Activated effector memory CD4-positive, alpha-beta T cell treated with anti-CD3 and anti-CD28 coated beads, Interleukin-2, amount 50 U/mL, for 16 hours (primary cell): ENCODE measurements around the gene CELSR2.

Experiments used
- DNase-seq: peaks from one replicate; pipeline ENCODE4 v3.0.0-alpha.2; 2020

CELSR2 gene

DNA sequence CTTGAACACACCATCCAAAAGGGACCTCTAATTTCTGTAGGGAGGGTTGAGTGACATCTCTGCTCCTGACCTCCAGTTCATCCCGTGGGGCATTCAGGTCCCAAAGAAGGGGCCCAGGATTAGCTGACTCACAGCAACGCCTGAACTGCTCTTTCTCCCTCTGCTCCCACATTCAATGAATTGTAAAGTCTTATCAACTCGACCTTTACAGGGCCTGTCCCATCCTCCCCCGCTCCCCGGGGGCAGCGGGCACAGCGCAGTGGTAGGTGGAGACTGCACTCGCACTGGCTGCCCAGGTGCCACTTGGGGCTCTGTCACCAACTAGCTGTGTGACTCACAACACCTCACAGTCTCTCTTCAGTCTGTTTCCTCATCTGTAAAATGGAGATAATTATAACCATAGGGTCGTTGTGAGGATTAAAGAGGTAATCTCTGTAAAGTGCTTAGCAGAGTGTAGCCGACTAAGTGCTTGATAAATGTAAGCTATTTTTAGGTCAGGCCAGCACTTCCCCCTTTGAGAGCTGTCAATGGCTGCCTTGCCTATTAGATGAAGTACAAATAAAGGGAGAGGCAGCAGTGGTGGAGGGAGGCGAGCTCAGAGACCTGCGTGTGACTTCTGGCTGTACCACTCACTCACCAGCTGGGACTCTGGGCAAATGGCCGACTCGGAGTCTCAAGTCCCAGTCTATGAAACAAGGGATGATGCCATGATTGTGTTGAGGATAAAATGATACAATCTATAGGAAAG, 58.1 kb downstream of the CELSR2 start:
- no peak for DNase-seq

DNA sequence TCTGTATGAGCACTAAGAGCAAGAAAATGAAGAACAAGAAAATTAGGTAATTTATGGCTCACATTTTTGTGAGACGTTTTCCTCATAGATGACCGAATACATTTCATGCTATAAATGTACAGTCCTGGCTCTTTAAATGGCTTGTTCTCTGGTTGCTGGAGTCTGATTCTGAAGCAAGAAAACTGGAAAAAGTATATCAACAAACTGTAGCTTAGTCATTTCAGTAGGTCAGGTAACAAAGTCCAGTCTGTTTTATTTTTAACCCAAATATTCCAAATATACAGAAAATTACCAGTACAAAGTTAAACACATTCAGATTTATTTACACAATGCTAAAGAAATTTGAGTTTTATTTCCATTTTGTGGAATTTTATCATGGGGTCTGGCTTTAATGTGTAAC, 60.0 kb downstream of the CELSR2 start:
- no peak for DNase-seq

DNA sequence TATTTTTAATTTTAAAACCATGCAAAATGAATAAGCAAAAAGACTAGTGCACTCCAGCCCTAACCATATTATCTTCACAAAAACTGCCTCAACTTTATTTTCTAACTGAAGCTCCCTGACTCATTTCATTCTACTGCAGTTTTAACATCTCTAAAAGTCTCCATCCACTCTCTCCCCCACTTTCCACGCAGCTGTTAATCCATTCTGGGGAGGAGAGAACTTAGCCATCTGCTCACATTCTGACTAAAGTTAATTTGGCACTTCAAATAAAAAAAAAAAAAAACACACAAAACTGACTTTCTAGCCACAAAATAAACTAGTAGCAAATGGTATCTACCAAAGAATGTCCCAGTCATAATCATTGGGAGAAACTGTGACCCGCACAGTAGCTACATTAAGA, 62.9 kb downstream of the CELSR2 start:
- no peak for DNase-seq

DNA sequence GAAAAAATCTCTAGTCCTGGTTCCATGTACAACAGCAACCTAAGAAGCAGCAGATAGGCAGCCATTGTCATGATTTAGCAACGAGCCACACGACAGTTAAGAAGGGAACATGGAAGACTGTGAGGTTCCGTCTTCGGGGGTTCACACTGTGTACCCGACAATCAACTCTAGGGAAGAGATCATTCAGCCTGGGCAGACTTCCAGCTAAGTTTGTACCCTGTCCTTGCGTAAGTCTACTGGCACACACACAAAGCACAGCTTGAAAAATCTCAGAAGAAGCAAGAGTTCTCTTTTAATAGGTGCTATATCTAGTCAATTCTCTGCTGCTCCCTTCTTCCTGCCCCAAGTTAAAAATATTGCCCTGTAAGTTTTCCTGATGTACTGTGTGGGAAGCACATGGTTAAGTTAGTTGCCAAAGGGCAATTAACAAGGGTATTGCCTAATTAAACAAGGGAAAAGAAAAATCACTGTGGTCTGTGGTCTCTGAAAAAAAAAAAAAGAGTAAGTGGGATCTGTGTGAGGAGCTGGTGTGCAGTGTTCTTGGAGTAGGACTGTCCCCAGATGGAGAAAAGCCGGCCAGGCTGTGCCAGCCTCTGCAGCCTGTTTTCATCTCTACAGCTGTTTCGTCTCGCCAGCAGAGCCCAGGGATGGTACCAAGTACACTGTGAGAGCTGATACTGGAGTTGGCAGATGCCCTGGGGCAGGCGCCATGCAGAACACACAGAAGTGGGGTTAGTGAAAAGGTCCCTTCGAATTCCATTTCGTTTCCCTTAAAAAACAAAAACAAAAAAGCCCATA, 63.8 kb downstream of the CELSR2 start:
- DNase-seq: no peak

DNA sequence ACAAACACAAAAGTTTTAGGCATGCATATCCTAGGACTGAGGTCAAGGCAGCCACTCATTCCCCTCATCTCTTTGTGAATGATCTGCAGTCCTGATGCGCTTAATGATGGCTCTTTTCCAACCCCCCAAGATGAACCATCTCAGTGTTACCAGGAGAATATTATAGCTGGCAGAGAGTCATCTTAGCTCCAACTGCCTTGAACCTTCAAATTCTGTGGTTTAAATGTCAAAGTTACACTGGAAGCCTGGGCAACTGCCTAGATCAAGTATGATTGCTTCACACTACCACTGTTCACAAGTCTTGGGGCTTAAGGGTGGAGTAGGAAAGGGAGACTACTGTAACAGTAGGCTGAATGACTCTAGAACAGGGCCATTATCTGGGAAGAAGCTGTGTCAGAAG, 65.5 kb downstream of the CELSR2 start:
- no peak for DNase-seq

DNA sequence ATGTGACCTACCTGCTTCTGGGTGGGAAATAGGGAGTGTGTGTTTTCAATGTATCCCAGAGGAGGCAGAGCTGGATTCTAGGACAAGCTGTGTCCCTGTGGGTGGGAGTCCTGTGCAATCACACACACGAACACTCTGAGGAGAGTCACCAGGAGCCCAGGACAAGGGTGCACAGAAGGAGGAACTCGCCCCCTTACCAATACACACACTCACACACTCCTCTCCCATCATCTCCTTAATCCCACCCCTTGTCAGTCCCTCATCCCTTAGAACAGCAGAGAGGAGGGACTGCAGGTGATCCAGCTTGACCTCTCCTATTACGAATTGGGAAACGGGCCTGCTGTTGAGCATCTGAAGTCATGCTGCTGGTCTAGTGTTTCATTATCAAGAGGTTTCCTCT, 65.9 kb downstream of the CELSR2 start:
- DNase-seq: no peak

DNA sequence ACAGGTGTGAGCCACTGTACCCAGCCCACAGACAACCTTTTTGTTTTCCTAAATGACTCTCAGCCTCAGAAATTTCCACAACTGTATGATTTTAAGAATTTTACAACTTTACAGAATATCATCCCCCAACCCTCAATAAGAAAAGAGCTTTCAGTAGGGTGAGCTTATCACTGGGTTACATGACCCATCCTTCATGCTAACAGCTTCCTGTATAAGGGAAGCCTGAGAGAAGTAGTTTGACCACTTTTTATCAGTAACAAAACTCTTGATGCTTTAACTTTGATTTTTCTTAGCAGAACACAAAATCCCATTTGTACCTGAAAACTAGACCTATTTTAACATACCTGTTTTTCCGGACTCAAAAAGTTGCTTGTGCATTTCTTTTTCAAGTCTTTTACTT, 67.2 kb downstream of the CELSR2 start:
- DNase-seq: no peak

DNA sequence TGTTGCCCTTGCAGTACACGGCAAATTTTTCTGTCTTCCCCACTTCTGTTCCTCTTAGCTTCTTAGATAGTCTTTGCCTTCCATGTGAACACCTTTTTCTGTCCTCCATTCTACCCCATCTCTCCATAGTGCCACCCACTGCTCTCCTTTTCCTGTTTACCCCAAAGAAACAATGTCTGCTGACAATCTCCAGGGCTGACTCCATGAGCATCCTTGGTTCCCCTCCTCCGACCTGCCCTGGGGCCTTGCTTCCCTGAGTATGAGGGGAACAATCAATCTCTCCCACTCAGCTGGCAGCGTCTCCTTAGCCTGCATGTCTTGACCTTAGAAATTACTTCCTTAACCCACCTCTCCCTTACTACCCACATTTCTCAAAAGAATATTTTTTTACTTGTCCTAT, 69.8 kb downstream of the CELSR2 start:
- no peak for DNase-seq

DNA sequence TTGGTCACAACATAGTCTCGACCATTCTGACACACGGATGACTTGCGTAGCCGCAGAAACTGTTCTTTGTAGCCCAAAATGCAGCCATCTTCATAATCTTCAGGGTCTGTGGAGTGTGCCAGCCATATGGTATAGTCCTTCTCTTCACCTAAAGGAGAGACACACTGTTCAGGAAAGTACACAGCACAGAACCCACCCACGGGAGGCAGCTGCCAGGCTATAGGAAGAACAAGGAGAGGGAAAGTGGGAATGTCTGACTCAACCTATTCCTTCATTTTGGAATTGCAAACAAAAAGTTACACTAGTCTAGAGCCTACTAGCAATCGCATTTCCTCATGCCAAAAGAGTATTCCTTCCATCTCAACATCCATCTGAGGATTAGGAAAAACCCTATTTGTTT, 73.6 kb downstream of the CELSR2 start:
- no peak for DNase-seq
